ENCODE results near the gene MYOF.
"Not testable (repeated sequence)": the region's sequence is repeated elsewhere in the genome, so short reads cannot be mapped to it uniquely, and the experiment has no call there.

MYOF gene

DNA sequence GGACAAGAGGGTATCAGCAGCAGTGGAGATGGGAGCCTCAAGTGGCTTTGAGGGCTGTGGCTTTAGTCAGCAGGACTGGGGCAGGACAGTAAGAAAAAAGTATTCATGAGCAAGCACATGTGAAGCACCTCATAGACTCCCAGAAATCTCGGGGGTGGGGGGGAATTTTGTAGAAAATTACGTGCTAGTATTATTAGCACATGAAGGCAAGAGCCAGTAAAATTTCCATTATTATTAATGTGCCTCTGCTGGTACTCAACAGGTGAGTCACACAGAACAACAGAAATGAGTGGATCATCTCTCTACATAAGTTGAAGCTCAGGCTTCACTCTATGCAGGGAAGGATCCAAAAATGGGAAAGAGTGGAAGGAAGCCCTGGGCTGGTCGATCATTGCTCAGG, 114.5 kb downstream of the MYOF start:
- no peak for FAIRE-seq
- DNase-seq (ENCODE audit: insufficient read length, low spot score), result no peak

- FAIRE-seq (peak; percentile 36), DNase-seq (ENCODE audit: insufficient read length, low spot score) (no peak)
These were observed 117.2 kb downstream of the MYOF start for GRCh38 chr10:93364966-93365365.

DNA sequence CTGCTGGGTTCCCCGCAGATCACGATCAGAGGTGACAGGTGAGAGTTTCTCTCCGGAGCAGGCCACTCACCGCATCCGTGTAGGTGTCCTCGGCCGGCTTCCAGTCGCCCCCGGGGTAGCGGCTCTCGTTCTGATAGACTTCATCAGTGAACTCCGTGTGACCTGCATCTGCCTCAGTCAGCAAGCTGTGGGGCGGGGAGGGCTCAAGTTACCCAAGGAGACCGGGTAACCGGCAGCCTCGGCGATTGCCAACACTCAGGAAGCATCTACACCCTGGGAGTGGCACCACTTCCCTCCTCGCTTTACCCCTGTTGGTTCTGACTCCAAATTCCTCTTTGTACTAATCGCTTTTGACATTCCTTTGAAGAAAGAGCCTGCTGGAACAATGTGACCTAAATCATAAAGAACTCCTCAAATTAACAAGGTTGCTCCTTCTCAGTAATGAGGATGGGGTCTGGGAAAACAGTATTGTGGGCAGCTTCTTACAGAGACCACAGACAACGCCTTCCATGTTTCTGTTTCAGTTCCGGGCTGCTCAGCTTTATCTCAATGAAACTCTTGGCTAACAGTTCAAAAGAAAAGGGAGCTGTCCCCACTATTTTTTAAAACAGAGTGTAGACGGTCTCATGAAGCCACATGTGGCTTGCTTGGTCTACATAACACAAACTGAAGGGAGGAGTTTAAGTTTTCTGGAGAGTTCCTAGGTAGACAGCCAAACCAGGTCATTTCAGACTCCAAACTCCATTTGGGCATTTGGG, 118.1 kb downstream of the MYOF start:
- FAIRE-seq (no peak), DNase-seq (ENCODE audit: insufficient read length, low spot score) (no peak)

DNA sequence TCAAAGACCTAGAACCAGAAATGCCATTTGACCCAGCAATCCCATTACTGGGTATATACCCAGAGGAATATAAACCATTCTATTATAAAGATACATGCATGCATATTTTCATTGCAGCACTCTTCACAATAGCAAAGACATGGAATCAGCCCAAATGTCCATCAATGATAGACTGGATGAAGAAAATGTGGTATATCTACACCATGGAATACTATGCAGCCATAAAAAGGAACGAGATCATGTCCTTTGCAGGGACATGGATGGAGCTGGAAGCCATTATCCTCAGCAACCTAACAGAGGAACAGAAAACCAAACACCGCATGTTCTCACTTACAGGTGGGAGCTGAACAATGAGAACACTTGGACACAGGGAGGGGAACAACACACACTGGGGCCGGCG, 123.7 kb downstream of the MYOF start:
- DNase-seq (ENCODE audit: insufficient read length, low spot score); FAIRE-seq: not testable (repeated sequence)

- DNase-seq (ENCODE audit: insufficient read length, low spot score) (no peak), FAIRE-seq (no peak)
These were observed 124.5 kb downstream of the MYOF start for GRCh38 chr10:93357680-93358079.

- FAIRE-seq (peak; percentile 16), DNase-seq (ENCODE audit: insufficient read length, low spot score) (no peak)
These were observed 125.6 kb downstream of the MYOF start for GRCh38 chr10:93356516-93356915.

DNA sequence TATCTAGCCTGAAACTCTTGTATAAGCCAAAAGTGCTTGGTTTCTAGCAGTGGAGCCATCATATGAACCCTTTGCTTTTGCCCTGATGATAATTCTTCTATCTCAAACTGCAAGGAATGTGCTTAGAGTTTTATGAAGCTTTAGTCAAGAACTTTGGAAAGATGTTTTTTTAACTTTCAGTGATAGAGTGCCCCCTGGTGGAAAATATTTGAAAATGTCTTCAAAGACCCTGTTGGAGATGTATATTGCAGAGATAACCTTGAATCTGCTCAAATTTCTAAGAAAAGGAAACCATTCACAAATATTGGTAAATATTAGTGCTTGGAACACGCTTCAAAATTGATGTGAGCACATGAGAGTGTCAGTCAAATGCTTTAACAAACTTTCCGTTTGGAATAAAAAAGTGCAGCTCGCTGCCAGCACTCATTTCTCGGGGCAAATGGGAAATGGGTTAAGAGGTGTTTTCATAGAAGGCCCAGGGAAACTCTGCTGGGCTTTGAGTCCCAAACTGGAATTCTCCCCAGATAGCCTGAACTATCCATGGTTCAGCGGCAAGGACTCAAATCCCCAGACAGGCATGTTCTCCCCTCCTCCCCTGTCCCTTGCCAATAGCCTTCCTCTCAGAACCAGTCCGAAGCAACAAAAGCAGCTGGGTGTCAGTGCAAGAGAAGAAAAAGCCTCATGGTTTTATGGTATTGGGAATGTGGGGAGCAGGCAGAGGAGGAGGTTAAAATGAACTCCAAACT, 129.3 kb downstream of the MYOF start:
- FAIRE-seq (no peak), DNase-seq (ENCODE audit: insufficient read length, low spot score) (peak; percentile 44)

DNA sequence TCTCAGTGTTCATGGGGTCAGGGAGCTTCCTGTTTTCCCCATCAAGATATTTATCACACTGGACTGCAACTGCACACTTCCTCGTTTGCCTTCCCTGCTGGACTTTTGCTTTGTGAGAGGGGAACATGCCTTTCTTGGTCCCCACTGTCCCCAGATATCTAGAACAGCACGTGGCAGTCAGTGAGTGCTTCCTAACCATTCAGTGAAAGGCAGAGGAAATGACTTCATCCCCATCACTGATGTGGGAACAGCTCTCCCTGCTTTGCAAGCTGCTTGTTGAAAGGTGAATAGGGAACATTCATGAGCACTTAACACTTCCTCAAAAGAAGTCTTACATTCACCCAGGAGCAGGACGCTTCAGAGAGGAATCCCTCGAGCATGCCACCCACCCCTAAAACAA, 135.4 kb downstream of the MYOF start:
- DNase-seq (ENCODE audit: insufficient read length, low spot score) (no peak), FAIRE-seq (no peak)

GRCh38 chr10:93346108-93346507, 136.0 kb downstream of the MYOF start:
- no peak for DNase-seq (ENCODE audit: insufficient read length, low spot score)
- no peak for FAIRE-seq

- FAIRE-seq, result no peak
- DNase-seq (ENCODE audit: insufficient read length, low spot score), result no peak
These were observed 137.4 kb downstream of the MYOF start for GRCh38 chr10:93344691-93345090.

DNA sequence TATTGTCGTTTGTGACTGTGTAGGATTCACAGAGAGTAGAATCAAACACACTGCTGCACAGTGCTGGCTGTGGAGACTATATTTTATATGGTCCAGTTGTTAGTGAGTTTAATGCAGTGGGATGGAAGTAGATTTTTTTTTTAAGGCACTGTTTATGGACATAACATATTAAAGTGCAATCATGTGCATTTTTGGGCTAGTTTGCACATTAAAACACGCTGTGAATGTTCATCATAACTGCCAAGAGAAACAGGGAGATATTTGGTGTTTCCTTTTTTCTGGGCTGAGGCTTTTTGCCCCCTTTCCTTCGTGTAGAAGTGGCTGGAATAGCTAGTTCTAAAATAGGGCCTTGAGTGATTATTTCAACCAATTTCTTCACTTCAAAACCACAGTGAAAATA, 139.2 kb downstream of the MYOF start:
- DNase-seq (ENCODE audit: insufficient read length, low spot score) (no peak), FAIRE-seq (no peak)

DNA sequence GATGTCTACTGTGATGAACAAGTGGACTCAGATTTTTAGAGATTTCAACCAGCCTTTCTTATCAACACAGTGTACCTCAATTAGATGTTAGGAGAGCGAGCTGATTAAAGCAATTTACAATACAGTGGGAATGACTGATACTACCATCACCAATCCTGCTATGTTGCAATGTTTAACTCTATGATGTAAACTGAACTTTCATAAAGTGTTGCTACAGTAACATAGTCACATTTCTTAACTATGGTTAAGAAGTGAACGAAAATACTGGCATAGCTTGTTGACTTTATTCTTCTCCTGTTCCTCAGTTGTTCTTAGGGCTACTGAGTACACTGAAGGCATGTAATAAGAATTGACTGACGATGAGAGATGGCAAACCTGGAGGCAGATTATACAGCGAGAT, 139.8 kb downstream of the MYOF start:
- no peak for FAIRE-seq
- no peak for DNase-seq (ENCODE audit: insufficient read length, low spot score)

DNA sequence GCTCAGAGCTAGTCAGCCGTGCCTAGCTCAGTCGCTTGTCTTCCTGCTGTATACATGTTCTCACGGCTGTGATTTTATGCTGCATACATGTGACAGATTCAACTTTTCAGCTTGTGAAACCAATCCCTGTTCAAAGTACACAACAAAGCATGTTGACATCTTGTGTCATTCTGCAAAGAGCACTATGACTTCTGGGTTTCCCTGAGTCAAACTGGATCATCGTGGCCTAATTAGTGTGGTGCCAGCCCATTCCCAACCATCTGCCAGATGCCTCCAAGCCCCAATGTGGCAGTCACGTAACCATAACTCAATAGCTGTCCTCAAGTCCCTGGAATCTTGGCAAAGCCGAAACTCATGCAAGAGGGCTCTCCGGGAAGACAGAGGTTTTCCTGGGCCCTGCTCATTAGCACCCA, 144.8 kb downstream of the MYOF start:
- DNase-seq (ENCODE audit: insufficient read length, low spot score) (no peak), FAIRE-seq (peak; percentile 16)

DNA sequence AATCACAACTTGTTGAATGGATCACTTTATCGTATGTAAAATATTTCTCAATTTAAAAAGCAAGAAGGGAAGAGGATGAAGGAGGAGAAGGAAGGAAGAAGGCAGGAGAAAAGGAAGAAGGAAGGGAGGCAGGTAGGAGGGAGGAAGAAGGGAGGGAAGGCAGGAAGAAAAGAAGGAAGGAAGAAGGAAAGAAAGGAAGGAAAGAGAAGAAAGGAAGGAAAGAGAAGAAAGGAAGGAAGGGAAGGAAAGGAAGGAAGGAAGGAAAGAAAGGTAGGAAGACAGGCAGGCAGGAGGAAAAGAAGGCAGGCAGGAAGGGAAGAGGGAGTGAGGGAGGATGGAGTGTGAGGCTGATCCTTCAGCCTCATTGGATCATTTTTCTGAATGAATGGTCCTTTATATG, 145.5 kb downstream of the MYOF start:
- FAIRE-seq (no peak), DNase-seq (ENCODE audit: insufficient read length, low spot score) (no peak)

GRCh38 chr10:93336110-93336509, 146.0 kb downstream of the MYOF start:
- FAIRE-seq, result no peak
- no peak for DNase-seq (ENCODE audit: insufficient read length, low spot score)

DNA sequence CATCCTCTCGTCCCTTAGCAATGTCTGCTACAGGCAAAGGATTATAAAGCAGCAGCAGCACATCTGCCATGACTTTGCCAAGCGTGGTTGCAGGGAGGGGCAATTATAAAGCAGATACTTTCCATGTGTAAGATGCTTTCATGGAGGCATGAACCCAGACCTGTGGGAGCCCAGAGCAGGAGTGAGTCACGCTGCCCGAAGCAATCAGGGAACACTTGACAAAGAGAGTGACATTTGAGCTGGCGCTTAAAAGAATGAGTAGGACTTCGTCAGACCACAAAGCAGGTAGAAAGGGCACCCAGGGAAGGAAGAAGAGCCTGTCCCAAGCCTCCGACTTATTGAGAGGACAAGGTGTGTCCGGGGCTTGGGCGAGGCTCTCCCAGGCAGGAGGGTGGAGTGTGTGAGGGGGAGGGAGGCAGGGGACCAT, 147.2 kb downstream of the MYOF start:
- FAIRE-seq, result peak; percentile 82
- peak; percentile 55 for DNase-seq (ENCODE audit: insufficient read length, low spot score)

DNA sequence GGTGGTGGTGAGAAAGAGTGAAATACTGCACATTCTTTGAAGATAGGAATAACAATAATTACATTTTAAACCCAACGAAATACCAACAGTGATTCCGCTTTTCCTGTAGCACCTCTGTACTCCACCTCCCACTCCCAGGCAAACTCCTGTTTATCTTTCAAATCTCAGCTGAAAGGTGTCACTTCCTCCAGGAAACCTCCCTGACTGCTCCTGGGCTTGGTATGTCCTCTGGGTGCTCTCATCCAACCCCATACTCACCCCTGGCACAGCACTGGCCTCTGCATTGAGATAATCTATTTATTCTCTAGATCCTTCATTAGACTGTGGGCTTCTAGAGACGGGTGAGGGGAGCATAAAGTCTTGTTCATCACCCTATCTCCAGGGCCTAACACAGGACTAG, 148.0 kb downstream of the MYOF start:
- FAIRE-seq (no peak), DNase-seq (ENCODE audit: insufficient read length, low spot score) (no peak)

DNA sequence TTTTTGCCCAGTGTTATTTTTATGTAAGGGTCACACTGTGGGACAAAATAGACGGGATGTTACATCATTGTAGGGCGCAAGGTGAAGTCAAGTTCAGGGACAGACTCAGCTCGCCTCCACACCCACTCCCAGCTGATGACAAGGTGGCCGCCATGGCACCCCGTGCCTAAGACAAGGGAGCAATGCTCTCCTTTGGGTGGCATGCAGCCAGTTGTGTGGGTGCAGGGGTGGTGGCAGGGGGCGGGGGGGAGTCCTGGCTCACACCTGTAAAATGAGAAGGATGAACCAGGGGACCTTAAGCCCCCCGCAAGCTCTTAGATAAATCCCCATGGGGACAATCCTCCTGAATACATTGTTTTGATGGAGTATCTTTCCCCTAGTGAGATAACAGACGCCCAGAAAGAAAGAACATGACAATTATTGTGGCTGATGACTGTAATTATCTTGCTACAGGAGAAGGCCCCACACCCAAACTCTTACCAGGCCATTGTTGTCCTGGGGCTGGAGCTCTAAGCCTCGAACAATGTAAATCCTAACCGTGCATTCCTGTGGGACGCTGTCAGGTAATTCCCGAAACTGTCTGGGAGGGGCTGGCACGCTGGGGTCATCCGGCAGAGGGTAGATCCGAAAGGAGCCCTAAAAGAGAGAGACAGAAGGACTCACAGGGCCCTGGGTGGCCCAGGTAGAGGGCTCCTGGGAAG, 148.7 kb downstream of the MYOF start:
- FAIRE-seq (no peak), DNase-seq (ENCODE audit: insufficient read length, low spot score) (no peak)

DNA sequence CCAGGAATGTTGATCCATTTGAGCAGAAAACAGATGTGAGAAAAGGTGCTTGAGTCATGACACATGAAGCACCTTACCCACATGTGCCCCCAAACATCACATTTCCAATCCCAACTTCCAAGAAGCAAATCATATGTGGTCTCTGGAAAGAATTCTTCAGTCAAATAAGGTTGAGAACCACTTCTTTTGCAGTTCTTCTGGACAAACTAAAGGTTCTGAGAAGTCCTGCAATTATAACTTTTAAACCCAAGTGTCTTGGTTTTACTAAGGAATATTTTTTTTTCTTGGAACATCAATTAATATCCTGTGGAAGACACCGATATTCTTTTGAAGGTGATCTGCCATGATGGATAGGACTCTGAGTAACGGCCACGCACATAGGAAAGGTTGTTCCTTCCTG, 151.3 kb downstream of the MYOF start:
- FAIRE-seq, result no peak
- DNase-seq (ENCODE audit: insufficient read length, low spot score), result no peak

GRCh38 chr10:93319896-93320295, 162.2 kb downstream of the MYOF start:
- DNase-seq (ENCODE audit: insufficient read length, low spot score) (no peak), FAIRE-seq (no peak)

GRCh38 chr10:93319096-93319495, 163.0 kb downstream of the MYOF start:
- FAIRE-seq (no peak), DNase-seq (ENCODE audit: insufficient read length, low spot score) (no peak)

DNA sequence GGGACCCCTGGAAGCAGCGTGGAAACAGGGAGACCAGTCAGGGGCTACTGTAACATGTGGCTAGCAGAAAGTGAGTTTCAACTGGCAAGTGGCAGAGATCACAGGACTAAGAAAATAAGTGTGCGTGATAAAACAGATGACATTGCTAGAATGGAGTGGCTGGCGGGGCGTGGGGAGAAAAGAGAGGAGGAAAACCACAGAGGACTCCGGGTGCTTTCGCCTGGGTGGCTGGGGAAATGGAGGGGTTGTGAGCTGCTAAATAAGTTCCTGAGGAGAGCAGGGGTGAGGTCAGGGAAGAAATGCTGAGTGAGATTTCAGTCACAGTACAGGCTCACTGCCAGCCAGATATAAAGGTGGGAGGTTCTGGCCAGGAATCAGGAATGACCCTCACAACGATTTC, 166.9 kb downstream of the MYOF start:
- DNase-seq (ENCODE audit: insufficient read length, low spot score), result no peak
- no peak for FAIRE-seq
